GM12891 (cell line): Measurements from ENCODE around the gene DIP2C.

Source experiments
- POLR2A ChIP-seq: IDR thresholded peaks from 2 replicates; pipeline ENCODE4 v1.6.1; 2011; ENCODE audit warnings: low read depth, low read length, control low read depth
- POLR2AphosphoS5 ChIP-seq: IDR thresholded peaks from 2 replicates; pipeline ENCODE4 v1.6.1; 2011; ENCODE audit warnings: low read depth, low read length, control low read depth
- POU2F2 ChIP-seq: IDR thresholded peaks from 2 replicates; pipeline ENCODE4 v1.6.1; 2011; ENCODE audit warnings: low read depth, mild to moderate bottlenecking, control low read depth, low read length, moderate library complexity

DNA sequence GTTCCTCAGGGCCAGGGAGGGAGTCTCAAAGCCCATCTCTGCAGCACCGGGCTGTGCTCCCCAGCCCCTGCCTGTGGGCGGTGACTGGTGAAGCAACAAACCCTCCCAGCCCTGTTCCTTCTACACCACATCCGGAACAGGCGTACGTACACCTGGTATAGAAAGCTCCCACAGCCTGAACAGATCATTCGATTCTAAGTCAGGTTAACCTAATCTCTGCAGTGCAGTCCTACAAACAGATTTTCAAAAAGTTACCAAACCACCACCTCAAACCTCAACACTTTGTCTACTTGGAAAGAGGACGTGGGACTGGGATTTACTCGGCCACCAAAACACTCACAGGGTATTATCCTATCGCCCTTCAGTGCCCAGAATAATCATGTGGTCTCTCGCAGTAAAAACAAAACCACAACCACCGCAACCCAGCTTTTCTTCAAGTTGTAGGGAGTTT, 238.4 kb downstream of the DIP2C start:
- TF ChIP-seq POLR2A = no peak
- no peak for TF ChIP-seq POLR2AphosphoS5
- TF ChIP-seq POU2F2 = no peak
